ENCODE measurements around the gene KSR2.

GRCh38 chr12:117641885-117642284 is 326.9 kb downstream of the KSR2 start:
- TF ChIP-seq CTCF (IDR thresholded peaks at IDR 0.05 in 4 of 5, conservative IDR thresholded peaks at IDR 0.05 in 1 of 5) (no peak), POLR2A (IDR thresholded peaks at IDR 0.05) (no peak)

Data from gastrocnemius medialis (tissue), 4 donors.